ENCODE measurements around the gene RRAGC.

The RRAGC gene

DNA sequence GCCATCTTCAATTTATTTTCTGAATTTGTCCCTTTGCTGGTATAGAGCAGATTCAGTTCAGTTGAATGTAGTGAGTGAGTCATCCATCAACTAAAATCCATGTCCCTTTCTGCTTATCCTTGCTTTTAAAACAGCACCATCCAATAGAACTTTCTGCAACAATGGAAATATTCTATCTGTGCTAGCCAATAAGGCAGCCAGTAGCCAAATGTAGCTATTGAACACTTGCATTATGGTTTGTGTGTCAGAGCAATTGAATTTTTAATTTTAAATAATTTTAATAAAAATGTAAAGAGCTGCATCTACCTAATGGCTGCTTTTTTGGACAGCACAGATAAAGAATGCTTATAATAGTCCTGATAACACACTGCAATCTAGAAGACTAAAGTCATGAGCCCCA, 21.9 kb upstream of the RRAGC start, which contains the start of gene GJA9:
TSS of gene GJA9 (minus strand) at position 101 of the 400 bp plus-strand sequence. CDS start 5,489 bp downstream, outside the sequence.
- no peak within 1 kb of the TSS for H3K4me3 ChIP-seq (ENCODE audit: low read length)
- H3K9ac ChIP-seq (ENCODE audit: low read length), result no peak within 1 kb of the TSS
- H3K4me2 ChIP-seq (ENCODE audit: low read length), result no peak within 1 kb of the TSS
- no peaks in the 10 kb centered on the region for H3K36me3 ChIP-seq (replicated peaks; ENCODE audit: low read depth, low read length)
- no peak within 1 kb of the TSS for H2AFZ ChIP-seq (ENCODE audit: low read depth, low read length)
- TF ChIP-seq CTCF (IDR thresholded peaks at IDR 0.05; ENCODE audit: low read depth, low read length) (no peak), EZH2phosphoT487 (IDR thresholded peaks at IDR 0.05; ENCODE audit: low read depth) (no peak)
- H3K27ac ChIP-seq (ENCODE audit: low read length), result no peak within 1 kb of the TSS
- no peaks in the 10 kb centered on the region for H3K27me3 ChIP-seq (ENCODE audit: low read depth, low read length)
- no peaks in the 10 kb centered on the region for H3K4me1 ChIP-seq (ENCODE audit: low read length)
- H4K20me1 ChIP-seq (ENCODE audit: insufficient read depth, low read length), result no peaks in the 10 kb centered on the region
- H3K79me2 ChIP-seq (ENCODE audit: low read length), result no peaks in the 10 kb centered on the region
- no peaks in the 10 kb centered on the region for H3K9me3 ChIP-seq (ENCODE audit: insufficient read depth, low read length)

DNA sequence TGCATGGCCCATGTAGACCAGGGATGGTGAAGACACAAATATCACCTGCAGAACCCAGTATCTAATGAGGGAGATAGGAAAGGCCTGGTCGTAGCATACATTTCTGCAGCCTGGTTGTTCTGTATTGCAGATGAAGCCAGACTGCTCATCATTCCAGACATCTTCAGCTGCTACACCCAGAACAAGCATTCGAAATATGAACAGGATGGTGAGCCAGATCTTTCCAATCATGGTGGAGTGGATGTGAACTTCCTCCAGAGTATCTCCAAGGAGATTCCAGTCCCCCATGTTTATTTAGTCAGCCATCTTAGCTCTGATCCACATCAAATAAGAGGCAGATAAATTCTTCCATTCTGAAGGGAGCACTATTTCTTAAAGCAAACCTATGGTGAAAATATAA, 16.2 kb upstream of the RRAGC start:
- Histone ChIP-seq H2AFZ (ENCODE audit: low read depth, low read length) (no peak overlapping the region), H3K4me1 (ENCODE audit: low read length) (peaks cover 14% of the 10 kb centered on the region), H3K9me3 (ENCODE audit: insufficient read depth, low read length) (no peaks in the 10 kb centered on the region), H3K4me3 (ENCODE audit: low read length) (no peak overlapping the region), H3K27me3 (ENCODE audit: low read depth, low read length) (no peaks in the 10 kb centered on the region), H3K36me3 (replicated peaks; ENCODE audit: low read depth, low read length) (no peaks in the 10 kb centered on the region), H3K79me2 (ENCODE audit: low read length) (peaks cover 20% of the 10 kb centered on the region), H3K27ac (ENCODE audit: low read length) (no peak overlapping the region), H3K9ac (ENCODE audit: low read length) (no peak overlapping the region), H3K4me2 (ENCODE audit: low read length) (no peak overlapping the region), H4K20me1 (ENCODE audit: insufficient read depth, low read length) (no peaks in the 10 kb centered on the region)
- TF ChIP-seq EZH2phosphoT487 (IDR thresholded peaks at IDR 0.05; ENCODE audit: low read depth) (no peak), CTCF (IDR thresholded peaks at IDR 0.05; ENCODE audit: low read depth, low read length) (no peak)

DNA sequence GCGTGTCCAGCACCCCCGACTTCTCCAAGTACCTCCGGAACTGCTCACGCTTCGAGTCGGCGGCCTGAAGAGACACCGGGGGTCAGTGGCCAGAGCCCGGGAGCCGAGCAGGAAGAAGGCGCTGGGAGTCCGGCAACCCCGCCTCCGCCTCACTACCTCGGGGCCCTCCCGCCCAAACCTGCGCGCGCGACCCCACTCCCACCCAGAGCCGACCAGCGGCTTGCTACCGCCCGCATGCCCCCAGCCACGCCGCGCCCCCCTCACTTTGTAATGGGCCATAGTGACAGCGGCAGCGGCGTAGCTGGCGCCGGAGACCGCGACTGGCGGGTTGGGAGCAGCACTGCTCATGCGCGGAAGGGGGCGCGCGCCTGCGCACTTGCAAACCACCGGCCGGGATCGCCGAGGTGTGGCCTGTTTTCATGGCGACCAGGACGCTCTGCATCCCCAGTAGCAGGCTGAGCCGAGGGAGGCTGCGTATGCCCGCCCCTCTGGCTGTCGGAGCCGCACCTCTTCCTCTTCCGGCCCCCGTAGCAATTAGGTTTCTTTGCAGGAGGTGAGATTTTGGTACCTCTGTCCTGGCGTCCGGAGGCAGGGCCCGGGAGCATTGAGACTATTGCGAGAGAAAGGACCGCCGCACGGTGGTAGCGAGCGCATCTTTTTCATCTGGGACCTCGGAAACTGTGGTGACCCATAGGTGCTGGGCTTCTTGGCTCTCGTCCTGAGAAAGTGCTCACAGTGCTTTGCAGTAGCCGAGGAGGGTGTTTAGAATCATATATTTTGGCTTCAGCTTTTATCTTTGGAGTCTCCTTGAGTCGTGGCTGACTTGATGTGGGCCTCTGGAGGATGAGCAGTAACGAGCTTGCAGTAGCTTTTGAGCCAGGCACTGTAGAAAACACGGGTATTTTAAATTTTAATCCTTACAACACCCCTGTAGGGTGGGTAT, 13.7 kb upstream of the RRAGC start, which contains the start of gene MYCBP:
TSS of gene MYCBP (minus strand) at position 322 of the 943 bp plus-strand sequence. CDS start at position 279, 43 bp downstream.
- TF ChIP-seq EZH2phosphoT487 (IDR thresholded peaks at IDR 0.05; ENCODE audit: low read depth) (no peak), CTCF (IDR thresholded peaks at IDR 0.05; ENCODE audit: low read depth, low read length) (no peak)
- no peaks in the 10 kb centered on the region for H3K27me3 ChIP-seq (ENCODE audit: low read depth, low read length)
- H4K20me1 ChIP-seq (ENCODE audit: insufficient read depth, low read length), result 0 out of 2 replicates have a peak, but pooled peaks cover under 1% of the 10 kb centered on the region
- H3K9me3 ChIP-seq (ENCODE audit: insufficient read depth, low read length), result no peaks in the 10 kb centered on the region
- H3K4me2 ChIP-seq (ENCODE audit: low read length), result peak within 1 kb of the TSS; percentile 98
- no peak within 1 kb of the TSS for H2AFZ ChIP-seq (ENCODE audit: low read depth, low read length)
- peak within 1 kb of the TSS; percentile 89 for H3K9ac ChIP-seq (ENCODE audit: low read length)
- H3K4me3 ChIP-seq (ENCODE audit: low read length), result peak within 1 kb of the TSS; percentile 99
- no peaks in the 10 kb centered on the region for H3K36me3 ChIP-seq (replicated peaks; ENCODE audit: low read depth, low read length)
- peaks cover 25% of the 10 kb centered on the region for H3K79me2 ChIP-seq (ENCODE audit: low read length)
- peaks cover 14% of the 10 kb centered on the region for H3K4me1 ChIP-seq (ENCODE audit: low read length)
- peak within 1 kb of the TSS; percentile 18; the same call in 1 of the 2 replicates for H3K27ac ChIP-seq (ENCODE audit: low read length)

DNA sequence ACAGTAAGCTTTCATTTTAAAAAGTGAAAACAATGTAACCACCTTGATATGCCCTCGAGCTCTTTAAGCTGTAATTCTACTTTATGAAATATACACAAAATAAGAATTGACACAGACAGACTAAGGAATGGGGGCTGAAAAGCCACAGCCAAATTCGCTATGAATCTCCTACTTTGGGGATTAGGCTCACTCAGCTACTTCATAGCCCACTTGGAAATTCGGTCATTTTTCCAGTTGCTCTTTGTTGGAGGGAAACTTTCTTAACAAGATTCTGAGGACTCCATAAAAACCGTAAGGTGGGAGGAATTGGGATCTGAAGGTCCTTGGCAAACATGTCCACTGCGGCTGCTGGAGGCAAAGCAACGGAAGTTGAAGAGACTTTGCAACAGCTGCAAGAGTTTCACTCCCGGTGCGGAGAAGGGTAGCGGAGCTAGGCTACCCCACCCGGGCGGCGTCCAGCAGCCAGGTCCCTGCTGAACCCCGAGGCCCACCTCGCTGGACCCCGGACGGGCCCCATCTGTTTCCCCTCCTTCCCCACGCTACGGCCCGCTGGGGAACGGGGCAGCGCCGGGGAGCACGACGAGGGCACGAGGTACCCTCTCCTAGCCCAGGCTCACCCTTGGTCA, 12.9 kb upstream of the RRAGC start:
- Histone ChIP-seq H3K4me1 (ENCODE audit: low read length) (peaks cover 18% of the 10 kb centered on the region), H3K4me2 (ENCODE audit: low read length) (peak overlapping the region; percentile 97), H3K79me2 (ENCODE audit: low read length) (peaks cover 31% of the 10 kb centered on the region), H3K36me3 (replicated peaks; ENCODE audit: low read depth, low read length) (peaks cover 2% of the 10 kb centered on the region), H3K9me3 (ENCODE audit: insufficient read depth, low read length) (no peaks in the 10 kb centered on the region), H3K9ac (ENCODE audit: low read length) (peak overlapping the region; percentile 76), H2AFZ (ENCODE audit: low read depth, low read length) (no peak overlapping the region), H4K20me1 (ENCODE audit: insufficient read depth, low read length) (peaks cover 8% of the 10 kb centered on the region; the same call in 1 of the 2 replicates), H3K27me3 (ENCODE audit: low read depth, low read length) (no peaks in the 10 kb centered on the region), H3K4me3 (ENCODE audit: low read length) (peak overlapping the region; percentile 99), H3K27ac (ENCODE audit: low read length) (0 out of 2 replicates have a peak overlapping the region, but pooled peaks have one; percentile 11)
- no peak for TF ChIP-seq CTCF (IDR thresholded peaks at IDR 0.05; ENCODE audit: low read depth, low read length)
- TF ChIP-seq EZH2phosphoT487 (IDR thresholded peaks at IDR 0.05; ENCODE audit: low read depth), result no peak

Data from OCI-LY3 (cell line).